HEK293T (cell line): Measurements from ENCODE around the gene MYO1B.

Source experiments
- CTCF ChIA-PET: fragments of 350-600 bp; formaldehyde crosslinking; extraction: SDS; loops from one replicate; lab custom pipeline; 2021; ENCODE audit warnings: antibody characterized with exemption, inconsistent platforms; lab: Yijun Ruan, JAX
- POLR2A ChIA-PET: fragments of 350-600 bp; formaldehyde crosslinking; extraction: SDS; loops from one replicate; lab custom pipeline; 2020; ENCODE audit warnings: antibody characterized with exemption, inconsistent platforms; lab: Yijun Ruan, JAX
- DNase-seq: peaks from one replicate; pipeline ENCODE4 v3.0.0; 2012; ENCODE audit warnings: mixed read lengths; ENCODE audit errors: extremely low spot score
- ARNT ChIP-seq: fragments of 450-650 bp; IDR thresholded peaks from 2 replicates; pipeline ENCODE4 v1.6.1; 2017; ENCODE audit warnings: mild to moderate bottlenecking
- BHLHE40 ChIP-seq: fragments of 450-650 bp; IDR thresholded peaks from 2 replicates; pipeline ENCODE4 v1.6.1; 2016; ENCODE audit warnings: mild to moderate bottlenecking, moderate library complexity, borderline replicate concordance
- CTBP1 ChIP-seq: fragments of 450-650 bp; IDR thresholded peaks from 2 replicates; pipeline ENCODE4 v1.6.1; 2016; ENCODE audit warnings: borderline replicate concordance
- ELF4 ChIP-seq: fragments of 450-650 bp; IDR thresholded peaks from 2 replicates; pipeline ENCODE4 v1.6.1; 2017; ENCODE audit warnings: antibody characterized with exemption
- FOXA1 ChIP-seq: fragments of 450-650 bp; IDR thresholded peaks from 2 replicates; pipeline ENCODE4 v1.6.1; 2016; ENCODE audit warnings: mild to moderate bottlenecking
- FOXK2 ChIP-seq: fragments of 450-650 bp; IDR thresholded peaks from 2 replicates; pipeline ENCODE4 v1.6.1; 2016; ENCODE audit warnings: mild to moderate bottlenecking
- FOXM1 ChIP-seq: fragments of 450-650 bp; IDR thresholded peaks from 2 replicates; pipeline ENCODE4 v1.6.1; 2017; ENCODE audit warnings: mild to moderate bottlenecking, borderline replicate concordance
- HDGF ChIP-seq: fragments of 450-650 bp; IDR thresholded peaks from 2 replicates; pipeline ENCODE4 v1.6.1; 2017; ENCODE audit warnings: antibody characterized with exemption, borderline replicate concordance
- L3MBTL2 ChIP-seq: fragments of 450-650 bp; conservative IDR thresholded peaks from 2 replicates; pipeline ENCODE4 v1.6.1; 2016; ENCODE audit warnings: mild to moderate bottlenecking
- LEF1 ChIP-seq: fragments of 450-650 bp; IDR thresholded peaks from 2 replicates; pipeline ENCODE4 v1.6.1; 2017; ENCODE audit warnings: mild to moderate bottlenecking, borderline replicate concordance
- NFRKB ChIP-seq: fragments of 450-650 bp; IDR thresholded peaks from 2 replicates; pipeline ENCODE4 v1.6.1; 2016; ENCODE audit warnings: mild to moderate bottlenecking, moderate library complexity
- SP1 ChIP-seq: fragments of 450-650 bp; IDR thresholded peaks from 2 replicates; pipeline ENCODE4 v1.6.1; 2017
- SUZ12 ChIP-seq: fragments of 450-650 bp; IDR thresholded peaks from 2 replicates; pipeline ENCODE4 v1.6.1; 2016; ENCODE audit warnings: mild to moderate bottlenecking
- TARDBP ChIP-seq: fragments of 450-650 bp; IDR thresholded peaks from 2 replicates; pipeline ENCODE4 v1.6.1; 2016
- ZNF384 ChIP-seq: fragments of 450-650 bp; IDR thresholded peaks from 2 replicates; pipeline ENCODE4 v1.6.1; 2016
- TF ChIP-seq, protein P1 (sequence below): fragments of 450-650 bp; IDR thresholded peaks from 2 replicates; pipeline ENCODE4 v1.6.1; 2016

The MYO1B gene

DNA sequence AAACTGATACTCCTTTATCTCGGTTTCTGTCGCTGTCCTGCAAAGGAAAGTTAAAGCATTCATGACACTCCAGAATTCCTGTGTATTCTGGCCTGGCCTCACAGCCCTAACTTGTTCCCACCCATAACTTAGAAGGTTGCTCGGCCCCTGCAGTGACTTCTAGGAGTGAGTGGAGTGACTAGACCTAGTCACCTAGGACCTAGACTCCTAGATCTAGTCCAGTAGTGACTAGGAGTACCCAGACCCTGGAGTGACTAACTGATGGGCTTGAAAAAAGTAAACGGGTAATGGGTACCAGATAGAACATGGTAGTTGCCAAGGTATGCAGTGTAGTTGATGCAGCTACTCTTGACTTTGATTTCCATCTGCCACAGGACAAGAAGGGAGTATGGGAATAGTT is 181.8 kb downstream of the MYO1B start:
- ChIA-PET POLR2A (no interaction called here), CTCF (no interaction called here)
- TF ChIP-seq LEF1 (no peak), BHLHE40 (no peak)
- no peak for DNase-seq

DNA sequence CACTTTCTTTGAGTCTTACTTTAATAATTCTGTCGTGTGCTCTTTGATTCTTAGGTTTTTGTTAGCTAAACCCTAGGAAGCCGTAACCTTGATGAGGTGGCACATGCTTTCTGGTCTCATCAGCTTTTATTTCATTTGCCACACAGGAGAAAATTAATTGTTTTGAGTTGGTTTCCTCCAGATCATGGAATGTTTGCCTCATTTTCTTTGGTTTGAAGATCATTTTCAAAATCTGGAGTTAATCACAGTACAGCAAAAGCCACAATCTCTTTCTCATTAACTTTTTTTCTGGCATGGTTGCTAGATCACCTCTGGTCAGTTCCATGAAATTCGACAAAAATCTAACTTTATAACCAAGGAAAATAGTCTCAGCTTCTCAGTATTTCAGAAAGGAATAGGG is 182.9 kb downstream of the MYO1B start:
- TF ChIP-seq FOXA1 (no peak), SUZ12 (no peak), FOXM1 (no peak), HDGF (no peak), L3MBTL2 (no peak), ZNF384 (no peak), SP1 (no peak), LEF1 (no peak), CTBP1 (no peak), ELF4 (no peak), ARNT (no peak), TARDBP (no peak), FOXK2 (no peak), NFRKB (no peak), BHLHE40 (no peak)
- TF ChIP-seq, protein P1, sequence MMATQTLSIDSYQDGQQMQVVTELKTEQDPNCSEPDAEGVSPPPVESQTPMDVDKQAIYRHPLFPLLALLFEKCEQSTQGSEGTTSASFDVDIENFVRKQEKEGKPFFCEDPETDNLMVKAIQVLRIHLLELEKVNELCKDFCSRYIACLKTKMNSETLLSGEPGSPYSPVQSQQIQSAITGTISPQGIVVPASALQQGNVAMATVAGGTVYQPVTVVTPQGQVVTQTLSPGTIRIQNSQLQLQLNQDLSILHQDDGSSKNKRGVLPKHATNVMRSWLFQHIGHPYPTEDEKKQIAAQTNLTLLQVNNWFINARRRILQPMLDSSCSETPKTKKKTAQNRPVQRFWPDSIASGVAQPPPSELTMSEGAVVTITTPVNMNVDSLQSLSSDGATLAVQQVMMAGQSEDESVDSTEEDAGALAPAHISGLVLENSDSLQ, result no peak
- ChIA-PET CTCF (no interaction called here), POLR2A (no interaction called here)
- no peak for DNase-seq

DNA sequence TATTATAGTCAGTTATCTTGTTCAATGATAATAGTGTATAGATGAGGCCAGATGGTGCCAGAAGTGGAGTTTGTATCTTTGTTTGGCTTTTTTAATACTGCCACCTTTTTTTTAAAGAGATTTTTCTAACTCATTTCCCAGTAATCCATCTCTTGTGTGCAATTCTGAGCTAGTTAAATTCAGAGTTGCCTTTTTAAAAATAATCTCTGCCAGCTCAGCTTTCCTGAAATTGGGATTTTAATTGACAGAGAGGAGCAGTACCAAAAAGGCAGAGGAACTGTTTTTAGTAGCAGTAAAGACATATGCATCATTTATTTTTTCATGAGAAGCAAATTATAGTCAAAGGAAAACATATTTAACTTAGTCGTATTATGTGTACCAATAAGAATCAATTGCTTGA is 185.3 kb downstream of the MYO1B start:
- TF ChIP-seq FOXK2 (no peak), L3MBTL2 (no peak), ARNT (no peak), FOXM1 (no peak), FOXA1 (no peak), SP1 (no peak), LEF1 (no peak), SUZ12 (no peak), HDGF (no peak)
- ChIA-PET CTCF (no interaction called here), POLR2A (no interaction called here)
- no peak for DNase-seq

DNA sequence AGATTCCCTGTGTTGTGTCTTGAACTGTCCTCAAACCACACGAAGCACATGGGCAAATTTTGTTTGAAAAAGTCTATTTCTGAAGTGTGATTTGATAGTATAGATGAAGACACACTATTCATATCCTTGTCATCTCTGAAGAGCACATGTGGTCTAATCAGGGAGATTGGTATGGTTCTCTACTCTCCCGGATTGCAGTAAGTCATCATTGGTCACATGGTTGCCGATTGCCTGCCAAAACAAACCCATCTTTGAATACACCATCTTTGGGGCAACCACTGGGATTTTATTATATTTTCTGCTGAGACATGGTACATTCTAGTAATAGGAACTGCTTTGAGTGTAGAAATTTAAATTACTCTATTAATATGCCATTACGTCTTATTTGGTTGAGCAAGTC is 186.9 kb downstream of the MYO1B start:
- POLR2A ChIA-PET, result no interaction called here

DNA sequence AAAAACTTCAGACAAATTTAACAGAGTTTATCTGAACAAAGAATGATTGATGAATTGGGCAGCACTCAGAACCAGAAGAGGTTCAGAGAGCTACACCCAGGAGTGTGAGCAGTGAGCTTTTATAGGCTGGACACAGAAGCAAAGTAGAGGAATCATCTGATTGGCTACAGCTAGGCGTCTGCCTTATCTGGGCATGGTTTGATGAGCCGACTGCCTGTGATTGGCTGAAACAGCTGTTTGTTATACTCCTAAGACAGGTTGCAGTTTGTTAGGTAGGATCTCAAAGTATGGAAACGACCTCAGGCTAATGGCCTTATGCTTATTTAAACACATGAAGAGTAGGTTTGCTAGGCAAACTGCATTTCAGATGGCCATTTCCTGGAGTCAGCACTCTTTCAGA is 188.9 kb downstream of the MYO1B start:
- ChIA-PET CTCF (interaction anchor here (0.5 kb wide), 1 partner anchor 105 kb away, joined by 6 read pairs; no protein-coding TSS in a partner anchor), POLR2A (no interaction called here)
- TF ChIP-seq NFRKB, result no peak
- TF ChIP-seq, protein P1, result peak; percentile 61
- DNase-seq, result no peak

More for the DNA sequence above, 186.9 kb downstream of the MYO1B start:
- CTCF ChIA-PET, result no interaction called here
- DNase-seq, result no peak
- TF ChIP-seq TARDBP (no peak), FOXM1 (no peak), BHLHE40 (no peak), HDGF (no peak), ELF4 (no peak), NFRKB (no peak), ARNT (no peak), CTBP1 (no peak), LEF1 (no peak), ZNF384 (no peak), SP1 (no peak)

DNA sequence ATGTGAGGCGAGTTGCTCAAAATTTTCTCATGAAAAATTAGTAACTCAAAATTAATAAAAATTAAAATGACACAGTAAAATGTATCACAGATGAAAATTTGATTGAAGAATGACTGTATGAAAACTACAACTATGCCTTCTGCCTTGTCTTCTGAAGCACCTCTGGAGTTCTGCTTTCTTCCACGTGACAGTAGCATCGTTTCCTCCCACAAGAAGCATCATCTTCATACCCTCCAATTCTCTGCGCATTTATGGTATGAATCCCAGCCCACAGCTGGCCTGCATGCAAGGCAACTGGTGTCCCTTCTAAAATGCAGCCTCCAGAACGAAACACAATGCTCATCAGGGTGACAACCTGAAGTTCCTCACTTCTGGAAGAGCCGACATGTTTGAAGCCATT is 189.9 kb downstream of the MYO1B start:
- CTCF ChIA-PET, result no interaction called here
- POLR2A ChIA-PET, result no interaction called here
- DNase-seq, result no peak
- TF ChIP-seq ARNT (no peak), SUZ12 (no peak), HDGF (no peak), L3MBTL2 (no peak), FOXM1 (no peak), CTBP1 (no peak), LEF1 (no peak), FOXK2 (no peak), ELF4 (no peak), ZNF384 (no peak), SP1 (no peak)
- TF ChIP-seq, protein P1, result no peak

DNA sequence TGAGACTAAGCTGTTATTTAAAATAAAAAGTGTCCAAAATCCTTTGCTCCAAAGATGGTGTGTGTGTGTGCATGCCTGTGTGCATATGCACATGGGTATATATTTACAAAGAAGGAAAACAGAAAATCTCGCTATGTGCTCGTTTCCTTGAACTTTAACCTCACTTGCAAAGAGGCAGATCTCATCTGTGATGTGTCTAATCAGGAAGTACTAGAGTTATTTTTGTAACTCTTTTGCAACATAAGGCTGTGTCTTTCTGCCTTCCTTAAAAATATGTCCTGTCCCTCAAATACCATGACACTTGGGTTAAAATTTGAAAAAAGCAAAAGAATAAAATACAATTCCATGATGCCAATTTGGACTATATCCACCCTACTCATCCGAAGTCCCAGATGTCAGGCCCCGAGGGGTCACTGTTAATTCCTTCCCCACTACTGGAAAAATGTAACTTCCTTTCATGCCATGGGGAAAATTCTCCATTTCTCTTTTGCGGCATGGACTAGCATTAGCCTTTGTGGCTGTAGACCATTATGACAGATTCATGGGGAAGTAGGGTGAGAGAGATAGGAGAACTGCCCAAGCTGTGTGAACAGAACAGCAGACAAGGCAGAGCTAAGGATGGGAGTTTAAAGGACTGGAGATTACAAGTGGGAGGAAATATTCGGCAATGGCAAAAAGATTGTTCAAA is 191.3 kb downstream of the MYO1B start:
- ChIA-PET CTCF (no interaction called here), POLR2A (no interaction called here)
- no peak for TF ChIP-seq SUZ12
- TF ChIP-seq, protein P1, result no peak
- TF ChIP-seq ELF4, result no peak
- TF ChIP-seq CTBP1, result no peak
- no peak for TF ChIP-seq BHLHE40
- no peak for TF ChIP-seq NFRKB
- no peak for TF ChIP-seq FOXK2
- TF ChIP-seq SP1, result no peak
- no peak for TF ChIP-seq FOXA1
- no peak for TF ChIP-seq LEF1
- TF ChIP-seq ARNT, result no peak
- no peak for TF ChIP-seq FOXM1
- TF ChIP-seq HDGF, result no peak
- no peak for DNase-seq
